Ishikawa (cell line): ENCODE results near the gene PNPLA7.

Experiments
- CEBPB ChIP-seq: IDR thresholded peaks from 2 replicates; pipeline ENCODE4 v1.6.1; 2012
- CREB1 ChIP-seq: IDR thresholded peaks from 2 replicates; pipeline ENCODE4 v1.6.1; 2012; ENCODE audit warnings: low read depth
- EGR1 ChIP-seq: IDR thresholded peaks from 2 replicates; pipeline ENCODE4 v1.6.1; 2012
- EP300 ChIP-seq: IDR thresholded peaks from 2 replicates; pipeline ENCODE4 v1.6.1; 2012; ENCODE audit warnings: borderline replicate concordance
- FOXM1 ChIP-seq: IDR thresholded peaks from 2 replicates; pipeline ENCODE4 v1.6.1; 2012; ENCODE audit warnings: low read depth, borderline replicate concordance
- MAX ChIP-seq: IDR thresholded peaks from 2 replicates; pipeline ENCODE4 v1.6.1; 2012
- NFIC ChIP-seq: IDR thresholded peaks from 2 replicates; pipeline ENCODE4 v1.6.1; 2012
- RAD21 ChIP-seq: IDR thresholded peaks from 2 replicates; pipeline ENCODE4 v1.6.1; 2012; ENCODE audit warnings: low read depth
- TAF1 ChIP-seq: IDR thresholded peaks from 2 replicates; pipeline ENCODE4 v1.6.1; 2012; ENCODE audit warnings: low read depth, mild to moderate bottlenecking
- TEAD4 ChIP-seq: IDR thresholded peaks from 2 replicates; pipeline ENCODE4 v1.6.1; 2012
- USF1 ChIP-seq: IDR thresholded peaks from 2 replicates; pipeline ENCODE4 v1.6.1; 2012
- YY1 ChIP-seq: IDR thresholded peaks from 2 replicates; pipeline ENCODE4 v1.6.1; 2012; ENCODE audit warnings: low read depth
- ZBTB7A ChIP-seq: IDR thresholded peaks from 2 replicates; pipeline ENCODE4 v1.6.1; 2012; ENCODE audit warnings: low read depth
- TF ChIP-seq, protein P1 (sequence below): IDR thresholded peaks from 2 replicates; pipeline ENCODE4 v1.6.1; 2012; ENCODE audit warnings: low read depth, mild to moderate bottlenecking

DNA sequence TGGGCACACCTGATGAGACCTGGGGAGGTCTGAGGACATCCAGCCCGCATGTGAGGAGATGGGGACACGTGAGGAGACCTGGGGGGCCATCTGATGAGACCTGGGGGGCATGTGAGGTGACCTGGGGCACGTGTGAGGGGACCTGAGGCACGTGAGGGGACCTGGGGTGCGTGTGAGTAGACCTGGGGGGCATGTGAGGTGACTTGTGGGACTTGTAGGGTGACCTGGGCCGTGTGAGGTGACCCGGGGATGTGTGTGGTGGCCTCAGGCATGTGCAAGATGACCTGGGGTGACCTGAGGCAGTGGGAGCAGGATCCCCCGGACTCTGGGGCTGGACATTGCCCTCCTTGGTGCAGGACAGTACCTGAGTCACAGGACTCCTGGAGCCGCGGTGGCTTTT, 30.6 kb downstream of the PNPLA7 start:
- TF ChIP-seq TAF1, result no peak
- TF ChIP-seq, protein P1, sequence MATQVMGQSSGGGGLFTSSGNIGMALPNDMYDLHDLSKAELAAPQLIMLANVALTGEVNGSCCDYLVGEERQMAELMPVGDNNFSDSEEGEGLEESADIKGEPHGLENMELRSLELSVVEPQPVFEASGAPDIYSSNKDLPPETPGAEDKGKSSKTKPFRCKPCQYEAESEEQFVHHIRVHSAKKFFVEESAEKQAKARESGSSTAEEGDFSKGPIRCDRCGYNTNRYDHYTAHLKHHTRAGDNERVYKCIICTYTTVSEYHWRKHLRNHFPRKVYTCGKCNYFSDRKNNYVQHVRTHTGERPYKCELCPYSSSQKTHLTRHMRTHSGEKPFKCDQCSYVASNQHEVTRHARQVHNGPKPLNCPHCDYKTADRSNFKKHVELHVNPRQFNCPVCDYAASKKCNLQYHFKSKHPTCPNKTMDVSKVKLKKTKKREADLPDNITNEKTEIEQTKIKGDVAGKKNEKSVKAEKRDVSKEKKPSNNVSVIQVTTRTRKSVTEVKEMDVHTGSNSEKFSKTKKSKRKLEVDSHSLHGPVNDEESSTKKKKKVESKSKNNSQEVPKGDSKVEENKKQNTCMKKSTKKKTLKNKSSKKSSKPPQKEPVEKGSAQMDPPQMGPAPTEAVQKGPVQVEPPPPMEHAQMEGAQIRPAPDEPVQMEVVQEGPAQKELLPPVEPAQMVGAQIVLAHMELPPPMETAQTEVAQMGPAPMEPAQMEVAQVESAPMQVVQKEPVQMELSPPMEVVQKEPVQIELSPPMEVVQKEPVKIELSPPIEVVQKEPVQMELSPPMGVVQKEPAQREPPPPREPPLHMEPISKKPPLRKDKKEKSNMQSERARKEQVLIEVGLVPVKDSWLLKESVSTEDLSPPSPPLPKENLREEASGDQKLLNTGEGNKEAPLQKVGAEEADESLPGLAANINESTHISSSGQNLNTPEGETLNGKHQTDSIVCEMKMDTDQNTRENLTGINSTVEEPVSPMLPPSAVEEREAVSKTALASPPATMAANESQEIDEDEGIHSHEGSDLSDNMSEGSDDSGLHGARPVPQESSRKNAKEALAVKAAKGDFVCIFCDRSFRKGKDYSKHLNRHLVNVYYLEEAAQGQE, result no peak
- TF ChIP-seq RAD21, result no peak
- no peak for TF ChIP-seq YY1
- TF ChIP-seq FOXM1, result no peak
- TF ChIP-seq MAX, result no peak
- no peak for TF ChIP-seq CEBPB
- TF ChIP-seq EP300, result no peak
- no peak for TF ChIP-seq USF1
- no peak for TF ChIP-seq TEAD4
- TF ChIP-seq CREB1, result no peak
- TF ChIP-seq ZBTB7A, result no peak
- no peak for TF ChIP-seq NFIC
- no peak for TF ChIP-seq EGR1
